ENCODE measurements around the gene IGF2BP1. TPM values are rescaled to one million over a fixed set of nuclear protein-coding genes. Genes with fewer than 3 reads are reported as not detected.
A peak's percentile ranks its signal among the peaks of the same experiment; 100 is the strongest.

IGF2BP1 gene
- total and polyA plus RNA-seq, 2 of the 8 experiments (the other 6 are each of a cell fraction or from before 2014, with no cell fraction given) = 41.6 to 513 TPM

DNA sequence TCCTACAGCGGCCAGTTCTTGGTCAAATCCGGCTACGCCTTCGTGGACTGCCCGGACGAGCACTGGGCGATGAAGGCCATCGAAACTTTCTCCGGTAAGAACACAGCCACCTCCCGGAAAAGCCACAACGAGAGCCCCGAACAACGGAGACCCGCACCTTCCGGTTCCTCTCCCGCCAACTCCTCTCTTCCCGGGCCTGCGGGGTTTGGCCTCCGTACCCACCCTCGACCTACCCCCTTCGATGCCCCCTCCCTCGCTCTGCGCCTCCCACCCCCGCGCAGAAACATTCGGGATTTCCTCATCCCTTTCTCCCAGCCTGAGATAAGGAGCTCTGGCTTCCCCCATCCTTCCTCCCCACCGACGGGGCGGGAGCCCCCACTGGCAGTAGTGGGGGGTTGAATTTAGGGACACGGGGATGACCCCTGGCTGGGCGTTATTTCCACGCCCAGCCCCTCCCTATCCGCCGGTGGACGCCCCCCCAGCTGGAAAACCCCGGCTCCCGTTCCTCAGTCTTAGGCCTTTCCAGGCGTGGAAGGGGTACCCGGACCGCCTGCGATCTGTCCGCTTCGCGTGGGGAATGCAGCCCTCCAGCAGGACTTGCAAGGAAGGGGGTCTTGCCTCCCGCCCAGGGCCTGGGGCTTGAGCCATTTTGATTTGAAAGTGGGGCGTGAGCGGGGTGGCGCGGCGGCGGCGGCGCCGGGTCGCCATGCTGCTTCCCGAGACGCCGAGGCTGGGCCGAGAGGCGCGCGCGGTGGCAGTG, 822 bp downstream of the IGF2BP1 start:
- WGBS, 2 experiments (ENCODE audit: extremely low coverage in 1 of 2, insufficient coverage in 1 of 2, insufficient read length in 1 of 2, insufficient replicate concordance in 2 of 2, low coverage in 1 of 2, low lambda C conversion rate in 2 of 2, missing lambda C conversion rate in 1 of 2) = 1% methylated on average over 28 of the region's 63 CpGs; no CpG with 5 or more reads in 1 of the 2 experiments
- H3K23me2 ChIP-seq (ENCODE audit: low read depth, low read length) = peaks cover 20% of the 10 kb centered on the region
- H3K27me3 ChIP-seq (replicated peaks in 1 of 4; ENCODE audit: control insufficient read depth in 3 of 4, extremely low read depth in 1 of 4, insufficient read depth in 3 of 4, low read length in 3 of 4) = no peaks in the 10 kb centered on the region
- FAIRE-seq = no peak
- ChIA-PET POLR2A (ENCODE audit: partially characterized antibody) (interaction anchor here (0.7 to 14.3 kb wide), 21 partner anchors 12 to 207 kb away, joined by 3 to 366 read pairs (median 19); partner anchors contain the start of genes GIP, SNF8 and UBE2Z), CTCF (ENCODE audit: partially characterized antibody) (interaction anchor here (0.7 to 5.2 kb wide), 7 partner anchors 10 to 292 kb away, joined by 3 to 43 read pairs (median 10); no protein-coding TSS in a partner anchor)
- peak overlapping the region; percentile 88 for H3K27ac ChIP-seq (ENCODE audit: low read depth, low read length)
- H3K79me1 ChIP-seq (ENCODE audit: low read depth, low read length) = no peaks in the 10 kb centered on the region
- H3K4me3 ChIP-seq (ENCODE audit: extremely low read depth in 1 of 4, insufficient read depth in 2 of 4, low read depth in 3 of 4, low read length in 4 of 4) = peak overlapping the region; percentile 91 to 100 (median 96)
- H3K79me2 ChIP-seq (ENCODE audit: control insufficient read depth in 1 of 2, insufficient read depth in 2 of 2, low read length in 2 of 2) = peaks cover 38 to 58% of the 10 kb centered on the region in 2 experiments
- peaks cover 0 to 31% (median 0%) of the 10 kb centered on the region in 4 experiments; a peak in 1 of 8 replicates for H3K36me3 ChIP-seq (ENCODE audit: control insufficient read depth in 2 of 4, insufficient read depth in 4 of 4, low read length in 3 of 4)
- peak overlapping the region; percentile 99 for H3K18ac ChIP-seq (ENCODE audit: extremely low read depth, low read length)
- peak overlapping the region; percentile 97 for H4K5ac ChIP-seq (ENCODE audit: insufficient read length, low read depth, low read length)
- H4K8ac ChIP-seq (ENCODE audit: extremely low read depth, insufficient read depth, low read length) = peak overlapping the region; percentile 96
- H3K4me1 ChIP-seq (replicated peaks in 1 of 4; ENCODE audit: control insufficient read depth in 3 of 4, insufficient read depth in 4 of 4, low read length in 3 of 4) = peaks cover 0 to 8% (median 4%) of the 10 kb centered on the region in 4 experiments; a peak in 3 of 7 replicates
- H2BK12ac ChIP-seq (ENCODE audit: low read depth, low read length) = no peak overlapping the region
- no peak overlapping the region; the same call in 1 of the 2 replicates for H2AK5ac ChIP-seq (ENCODE audit: low read depth, low read length)
- peak overlapping the region; percentile 89 for H2BK120ac ChIP-seq (replicated peaks; ENCODE audit: low read depth, low read length)
- H4K91ac ChIP-seq (replicated peaks; ENCODE audit: insufficient read length, low read length) = peak overlapping the region; percentile 96
- H3K9ac ChIP-seq (replicated peaks in 1 of 4; ENCODE audit: extremely low read depth in 1 of 4, low read depth in 3 of 4, low read length in 3 of 4) = peak overlapping the region; percentile 97 to 98 (median 98)
- H2AFZ ChIP-seq (ENCODE audit: low read length) = no peak overlapping the region
- H3K56ac ChIP-seq (replicated peaks; ENCODE audit: insufficient read length, low read depth, low read length) = peak overlapping the region; percentile 99
- DNase-seq (ENCODE audit: low read depth in 1 of 2, low spot score in 2 of 2) = peak in 1 of 2 experiments; percentile 55
- H2BK15ac ChIP-seq (ENCODE audit: low read length) = 0 out of 2 replicates have a peak overlapping the region, but pooled peaks have one; percentile 85
- no peak overlapping the region for H2BK20ac ChIP-seq (ENCODE audit: low read length)
- H3K14ac ChIP-seq (ENCODE audit: insufficient read length) = peak overlapping the region; percentile 89
- peak overlapping the region; percentile 97 for H2BK5ac ChIP-seq (ENCODE audit: low read depth, low read length)
- no peaks in the 10 kb centered on the region for H3K9me3 ChIP-seq (ENCODE audit: insufficient read depth in 2 of 2, low read depth in 1 of 2, low read length in 1 of 2)
- no peak overlapping the region for H3K23ac ChIP-seq (ENCODE audit: insufficient read length)
- H4K20me1 ChIP-seq (replicated peaks in 1 of 2; ENCODE audit: control insufficient read depth in 1 of 2, insufficient read depth in 2 of 2, low read length in 2 of 2) = peaks cover 2 to 13% of the 10 kb centered on the region in 2 experiments
- peak overlapping the region; percentile 86 to 88 for H3K4me2 ChIP-seq (ENCODE audit: insufficient read depth in 1 of 2, low read depth in 2 of 2, low read length in 2 of 2)
- peak overlapping the region; percentile 96 for H3K4ac ChIP-seq (replicated peaks; ENCODE audit: insufficient read length, low read depth, low read length)
